Adrenal gland (tissue), 12 donors: ENCODE measurements around the gene MAP3K14. TPM values are rescaled to one million over a fixed set of nuclear protein-coding genes. Genes with fewer than 3 reads are reported as not detected.

Experiments used
- DNase-seq, 7 donors: peaks; one replicate each; pipeline ENCODE4 v3.0.0-alpha.2; 2019 to 2020
- H3K27ac ChIP-seq, 5 donors: fragments of 200-600 bp; sonication (generic) in 4 of 5; 1 replicate in 3 of 5; 2 replicates in 2 of 5; pipeline versions ENCODE4 v1.5.1 to v1.8.0; 2016 to 2020; ENCODE audit warnings: mild to moderate bottlenecking in 1 of 5
- H3K27me3 ChIP-seq: fragments of 200-600 bp; 2 replicates; pipeline ENCODE4 v1.8.0; 2021
- H3K36me3 ChIP-seq, 2 donors: fragments of 200-600 bp; replicated peaks in 1 of 2; 1 replicate in 1 of 2; 2 replicates in 1 of 2; pipeline versions ENCODE4 v1.5.1 to v1.8.0; 2018 to 2022
- H3K4me1 ChIP-seq, 2 donors: fragments of 200-600 bp; replicated peaks in 1 of 2; 1 replicate in 1 of 2; 2 replicates in 1 of 2; pipeline versions ENCODE4 v1.5.1 to v1.8.0; 2018 to 2021
- H3K4me3 ChIP-seq, 4 donors: fragments of 200-600 bp; sonication (generic) in 3 of 4; one replicate each; pipeline ENCODE4 v1.5.1; 2016 to 2018
- H3K9me3 ChIP-seq, 3 donors: fragments of 200-600 bp; sonication (generic) in 1 of 3; replicated peaks in 1 of 3; 1 replicate in 2 of 3; 2 replicates in 1 of 3; pipeline versions ENCODE4 v1.5.1 to v1.8.0; 2016 to 2021
- POLR2A ChIP-seq, 2 donors: fragments of 450-650 bp; IDR thresholded peaks; one replicate each; pipeline ENCODE4 v1.6.1; 2017; ENCODE audit warnings: antibody characterized with exemption in 2 of 2, mild to moderate bottlenecking in 2 of 2, moderate library complexity in 1 of 2
- WGBS, 4 donors: extraction: QIAGEN DNeasy Blood & Tissue Kit in 2 of 4; methylation state at CpG; one replicate each; pipeline versions ENCODE4 v1.1.5 to v1.1.7; 2013 to 2017; 5-methylcytosine and 5-hydroxymethylcytosine counted together
- intact Hi-C, 2 donors: fragments of 100-400 bp; cut with DNase I; formaldehyde crosslinking; loops; one replicate each; pipeline versions ENCODE4 v1.14.1 to v1.15.0; 2022 to 2023
- polyA plus RNA-seq, 3 donors: library from polyadenylated mRNA; stranded (reverse); fragments of 200-250 nt in 2 of 3; fragments of 350-450 nt in 1 of 3; fragmentation: Illumina TruSeq in 1 of 3; extraction: RNeasy Lipid Tissue Mini Kit (QIAGEN cat#74804) in 1 of 3; gene quantifications; one replicate each; pipeline ENCODE4 v1.2.3, GENCODE V29; 2013 to 2014
- total RNA-seq, 9 donors: library from RNA; depleted of rRNA in 4 of 9; stranded (reverse); fragments of >200 nt in 4 of 9; fragments of 120-200 nt in 1 of 9; fragmentation: NEBNext Ultra II Directional in 1 of 9; extraction: Animal tissue kit (Norgen Biotek cat#: 25700) in 1 of 9; gene quantifications; one replicate each; pipeline versions ENCODE4 v1.1.0 to v1.2.4, GENCODE V29; 2013 to 2023
- TF ChIP-seq, protein P1 (sequence below), 6 experiments: fragments of 450-650 bp in 4 of 6; fragments of 200-600 bp in 2 of 6; sonication (generic) in 1 of 6; IDR thresholded peaks; 1 replicate in 5 of 6; 2 replicates in 1 of 6; pipeline versions ENCODE4 v1.5.1 to v1.8.0; 2016 to 2021; ENCODE audit warnings: antibody characterized with exemption in 6 of 6, mild to moderate bottlenecking in 2 of 6, moderate library complexity in 1 of 6
- donor health status: healthy with polysubstance abuse.
- donor health status: Bipolar disorder and iron deficiency.
- donor health status: DM: yes; HTN: yes; CAD: no.
- donor health status: DM: no; HTN: no; CAD: no.
- donor health status: DM: no; HTN: no; CAD: no.
- donor health status: DM: yes; HTN: yes; CAD: no.

The MAP3K14 gene
- total and polyA plus RNA-seq, 12 donors, result 2.4 to 14.7 (median 7.2) TPM

- H3K4me3 ChIP-seq, result no peak overlapping the region
- H3K36me3 ChIP-seq, result peaks cover 0 to 52% of the 10 kb centered on the region in 2 donors
- H3K9me3 ChIP-seq, result no peaks in the 10 kb centered on the region
- no peak for TF ChIP-seq POLR2A (IDR thresholded peaks at IDR 0.05)
- TF ChIP-seq, protein P1, sequence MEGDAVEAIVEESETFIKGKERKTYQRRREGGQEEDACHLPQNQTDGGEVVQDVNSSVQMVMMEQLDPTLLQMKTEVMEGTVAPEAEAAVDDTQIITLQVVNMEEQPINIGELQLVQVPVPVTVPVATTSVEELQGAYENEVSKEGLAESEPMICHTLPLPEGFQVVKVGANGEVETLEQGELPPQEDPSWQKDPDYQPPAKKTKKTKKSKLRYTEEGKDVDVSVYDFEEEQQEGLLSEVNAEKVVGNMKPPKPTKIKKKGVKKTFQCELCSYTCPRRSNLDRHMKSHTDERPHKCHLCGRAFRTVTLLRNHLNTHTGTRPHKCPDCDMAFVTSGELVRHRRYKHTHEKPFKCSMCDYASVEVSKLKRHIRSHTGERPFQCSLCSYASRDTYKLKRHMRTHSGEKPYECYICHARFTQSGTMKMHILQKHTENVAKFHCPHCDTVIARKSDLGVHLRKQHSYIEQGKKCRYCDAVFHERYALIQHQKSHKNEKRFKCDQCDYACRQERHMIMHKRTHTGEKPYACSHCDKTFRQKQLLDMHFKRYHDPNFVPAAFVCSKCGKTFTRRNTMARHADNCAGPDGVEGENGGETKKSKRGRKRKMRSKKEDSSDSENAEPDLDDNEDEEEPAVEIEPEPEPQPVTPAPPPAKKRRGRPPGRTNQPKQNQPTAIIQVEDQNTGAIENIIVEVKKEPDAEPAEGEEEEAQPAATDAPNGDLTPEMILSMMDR (IDR thresholded peaks at IDR 0.05), result no peak
- peaks cover 0 to 11% of the 10 kb centered on the region in 2 donors for H3K4me1 ChIP-seq
- no peak overlapping the region for H3K27ac ChIP-seq
- peak in 1 of 7 donors; percentile 13 for DNase-seq
- WGBS, 4 donors, result 86 to 96% (median 93%) methylated on average over 9 to 10 of the region's 10 CpGs
- intact Hi-C loops, result no loop called here
- H3K27me3 ChIP-seq, result no peaks in the 10 kb centered on the region
Measured at GRCh38 chr17:45283711-45284110, 33.1 kb downstream of the MAP3K14 start.

GRCh38 chr17:45282683-45283644 is 33.9 kb downstream of the MAP3K14 start:
- H3K36me3 ChIP-seq, result peaks cover 0 to 48% of the 10 kb centered on the region in 2 donors
- peaks cover 3 to 16% of the 10 kb centered on the region in 2 donors for H3K4me1 ChIP-seq
- TF ChIP-seq, protein P1 (IDR thresholded peaks at IDR 0.05), result no peak
- TF ChIP-seq POLR2A (IDR thresholded peaks at IDR 0.05), result no peak
- no peak for DNase-seq
- intact Hi-C loops, result no loop called here
- H3K27me3 ChIP-seq, result no peaks in the 10 kb centered on the region
- no peak overlapping the region for H3K27ac ChIP-seq
- no peaks in the 10 kb centered on the region for H3K9me3 ChIP-seq
- WGBS, 4 donors, result 66 to 77% (median 70%) methylated on average over 9 to 21 of the region's 21 CpGs
- no peak overlapping the region for H3K4me3 ChIP-seq

GRCh38 chr17:45279898-45280297 is 36.9 kb downstream of the MAP3K14 start:
- 76 to 85% (median 81%) methylated on average over 3 of the region's 3 CpGs for WGBS, 4 donors
- no peak for TF ChIP-seq POLR2A (IDR thresholded peaks at IDR 0.05)
- TF ChIP-seq, protein P1 (IDR thresholded peaks at IDR 0.05), result no peak
- Histone ChIP-seq H3K4me3 (no peak overlapping the region), H3K9me3 (no peaks in the 10 kb centered on the region), H3K27me3 (no peaks in the 10 kb centered on the region), H3K27ac (no peak overlapping the region), H3K4me1 (peaks cover 10 to 16% of the 10 kb centered on the region in 2 donors), H3K36me3 (peaks cover 0 to 32% of the 10 kb centered on the region in 2 donors)
- DNase-seq, result no peak
- intact Hi-C loops, result loop anchor here in 1 of 2 donors (5.0 kb wide), 1 partner anchor 107 kb away; no protein-coding TSS in a partner anchor

DNA sequence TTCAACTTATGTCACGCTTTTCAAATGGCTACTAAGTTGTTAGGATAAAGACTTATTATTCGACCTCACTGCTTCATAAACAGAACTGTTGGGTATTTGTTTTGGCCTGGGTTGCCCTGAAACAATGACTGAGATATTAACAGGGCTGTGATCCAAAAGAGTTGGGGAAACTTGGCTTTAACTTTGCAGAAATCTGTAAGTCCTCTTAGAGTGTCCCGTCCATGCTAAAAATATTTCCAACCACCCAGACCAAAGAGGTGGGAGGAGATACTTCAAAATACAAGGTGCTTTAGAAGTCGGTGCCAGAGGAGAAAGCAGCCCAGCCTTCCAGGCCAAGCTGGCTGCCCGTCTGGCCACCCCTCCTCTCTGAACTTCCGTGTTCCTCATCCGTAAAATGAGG is 38.8 kb downstream of the MAP3K14 start:
- 21 to 38% (median 29%) methylated on average over 7 of the region's 7 CpGs for WGBS, 4 donors
- Histone ChIP-seq H3K4me3 (no peak overlapping the region), H3K36me3 (peaks cover 0 to 31% of the 10 kb centered on the region in 2 donors), H3K9me3 (no peaks in the 10 kb centered on the region), H3K4me1 (peaks cover 10 to 16% of the 10 kb centered on the region in 2 donors), H3K27ac (peak overlapping the region in 4 of 5 donors; percentile 14 to 74 (median 34)), H3K27me3 (no peaks in the 10 kb centered on the region)
- DNase-seq, result peak in 2 of 7 donors; percentile 31 to 50
- intact Hi-C loops, result loop anchor here in 1 of 2 donors (5.0 kb wide), 1 partner anchor 109 kb away; no protein-coding TSS in a partner anchor
- TF ChIP-seq, protein P1 (IDR thresholded peaks at IDR 0.05), result no peak
- no peak for TF ChIP-seq POLR2A (IDR thresholded peaks at IDR 0.05)
